ENCODE results near the gene PAX5.

DNA sequence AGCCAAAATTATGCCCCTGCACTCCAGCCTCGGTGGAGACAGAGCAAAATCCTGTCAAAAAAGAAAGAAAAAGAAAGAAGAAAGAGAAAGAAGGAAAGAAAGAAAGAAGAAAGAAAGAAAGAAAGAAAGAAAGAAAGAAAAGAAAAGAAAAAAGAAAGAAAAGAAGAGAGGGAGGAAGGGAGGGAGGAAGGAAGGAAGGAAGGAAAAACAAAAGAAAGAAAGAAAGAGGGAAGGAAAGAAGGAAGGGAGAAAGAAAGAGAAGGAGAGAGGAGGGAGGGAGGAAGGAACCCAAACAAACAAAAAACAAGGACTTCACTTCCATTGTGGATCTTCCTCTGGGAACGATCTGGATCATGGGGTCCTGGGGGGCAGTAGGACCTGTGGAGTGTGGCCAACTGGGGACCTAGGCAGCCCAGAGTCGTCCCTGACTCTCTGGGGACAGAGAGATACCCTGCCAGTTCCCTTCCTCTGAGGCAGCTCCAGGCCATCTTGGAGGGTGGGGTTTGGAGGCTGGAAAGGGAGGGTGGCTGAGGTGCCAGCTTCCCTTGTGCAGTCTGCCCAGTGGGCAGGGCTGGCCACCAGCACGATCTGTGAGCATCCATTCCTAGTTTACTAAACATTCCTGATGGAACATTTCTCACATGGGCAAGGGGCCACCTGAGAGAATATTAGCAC is 216.8 kb downstream of the PAX5 start:
- TF ChIP-seq, protein P1, sequence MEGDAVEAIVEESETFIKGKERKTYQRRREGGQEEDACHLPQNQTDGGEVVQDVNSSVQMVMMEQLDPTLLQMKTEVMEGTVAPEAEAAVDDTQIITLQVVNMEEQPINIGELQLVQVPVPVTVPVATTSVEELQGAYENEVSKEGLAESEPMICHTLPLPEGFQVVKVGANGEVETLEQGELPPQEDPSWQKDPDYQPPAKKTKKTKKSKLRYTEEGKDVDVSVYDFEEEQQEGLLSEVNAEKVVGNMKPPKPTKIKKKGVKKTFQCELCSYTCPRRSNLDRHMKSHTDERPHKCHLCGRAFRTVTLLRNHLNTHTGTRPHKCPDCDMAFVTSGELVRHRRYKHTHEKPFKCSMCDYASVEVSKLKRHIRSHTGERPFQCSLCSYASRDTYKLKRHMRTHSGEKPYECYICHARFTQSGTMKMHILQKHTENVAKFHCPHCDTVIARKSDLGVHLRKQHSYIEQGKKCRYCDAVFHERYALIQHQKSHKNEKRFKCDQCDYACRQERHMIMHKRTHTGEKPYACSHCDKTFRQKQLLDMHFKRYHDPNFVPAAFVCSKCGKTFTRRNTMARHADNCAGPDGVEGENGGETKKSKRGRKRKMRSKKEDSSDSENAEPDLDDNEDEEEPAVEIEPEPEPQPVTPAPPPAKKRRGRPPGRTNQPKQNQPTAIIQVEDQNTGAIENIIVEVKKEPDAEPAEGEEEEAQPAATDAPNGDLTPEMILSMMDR (IDR thresholded peaks at IDR 0.05): no peak
- TF ChIP-seq POLR2A (IDR thresholded peaks at IDR 0.05): no peak

Measured in uterus (tissue), 2 donors.